ENCODE results near the gene LRRTM1. TPM values are rescaled to one million over a fixed set of nuclear protein-coding genes. Genes with fewer than 3 reads are reported as not detected.

Gene LRRTM1
- total RNA-seq, 2 experiments from 2014 or later: not detected

DNA sequence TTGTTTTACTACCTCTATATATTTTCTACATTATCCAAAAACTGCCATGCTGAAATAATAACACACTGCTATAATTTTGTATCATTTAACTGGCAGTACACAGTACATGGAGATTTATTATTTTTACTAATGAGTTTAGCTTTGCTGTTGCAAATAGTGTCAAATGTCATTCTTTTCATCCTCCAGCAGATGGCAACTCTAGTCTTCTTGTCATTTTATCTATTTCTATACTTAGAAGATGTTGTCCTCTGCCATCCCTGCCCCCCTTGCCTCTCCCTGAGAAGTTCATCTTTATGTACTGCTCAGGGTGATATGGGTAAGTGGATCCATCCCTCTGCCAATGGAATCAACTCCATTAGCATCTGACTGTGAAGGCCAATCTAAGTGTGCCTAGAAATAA, 21.7 kb upstream of the LRRTM1 start:
- no peaks in the 10 kb centered on the region for H3K36me3 Mint-ChIP-seq (ENCODE audit: low read depth)
- no peak for DNase-seq
- H3K4me1 Mint-ChIP-seq (ENCODE audit: low read depth): no peaks in the 10 kb centered on the region
- ATAC-seq: no peak
- H3K4me3 Mint-ChIP-seq: no peak overlapping the region
- H3K9me3 Mint-ChIP-seq (ENCODE audit: insufficient read depth): no peaks in the 10 kb centered on the region
- peaks cover 5% of the 10 kb centered on the region for H3K27me3 Mint-ChIP-seq (ENCODE audit: low read depth)
- H3K27ac Mint-ChIP-seq: no peak overlapping the region
- POLR2A ChIA-PET: no interaction called here
- CTCF ChIA-PET: no interaction called here

DNA sequence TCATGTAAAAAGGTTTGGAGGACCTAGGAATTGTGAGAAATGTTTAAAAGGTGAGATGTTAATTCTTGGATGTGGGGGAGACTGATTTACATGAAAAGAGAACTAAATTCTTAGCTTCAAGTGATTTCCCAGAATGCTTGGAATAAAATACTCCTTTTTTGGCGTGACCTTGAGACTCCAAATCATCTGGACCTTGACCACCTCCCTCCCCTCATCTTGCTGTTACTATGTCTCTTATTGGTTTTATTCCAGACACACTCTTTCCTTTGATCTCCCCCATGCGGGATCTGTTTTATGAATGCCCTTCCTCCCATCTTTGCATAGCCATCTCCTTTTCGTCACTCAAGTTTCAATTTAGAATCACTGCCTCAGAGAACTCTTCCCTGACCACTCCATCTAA, 20.0 kb upstream of the LRRTM1 start:
- POLR2A ChIA-PET: interaction anchor here (0.8 kb wide), 1 partner anchor 50 kb away, joined by 3 read pairs; no protein-coding TSS in a partner anchor
- no peak overlapping the region for H3K27ac Mint-ChIP-seq
- no peak for DNase-seq
- no peak overlapping the region for H3K4me3 Mint-ChIP-seq
- no peaks in the 10 kb centered on the region for H3K4me1 Mint-ChIP-seq (ENCODE audit: low read depth)
- H3K27me3 Mint-ChIP-seq (ENCODE audit: low read depth): peaks cover 6% of the 10 kb centered on the region
- H3K36me3 Mint-ChIP-seq (ENCODE audit: low read depth): no peaks in the 10 kb centered on the region
- no peaks in the 10 kb centered on the region for H3K9me3 Mint-ChIP-seq (ENCODE audit: insufficient read depth)
- CTCF ChIA-PET: no interaction called here
- ATAC-seq: no peak

DNA sequence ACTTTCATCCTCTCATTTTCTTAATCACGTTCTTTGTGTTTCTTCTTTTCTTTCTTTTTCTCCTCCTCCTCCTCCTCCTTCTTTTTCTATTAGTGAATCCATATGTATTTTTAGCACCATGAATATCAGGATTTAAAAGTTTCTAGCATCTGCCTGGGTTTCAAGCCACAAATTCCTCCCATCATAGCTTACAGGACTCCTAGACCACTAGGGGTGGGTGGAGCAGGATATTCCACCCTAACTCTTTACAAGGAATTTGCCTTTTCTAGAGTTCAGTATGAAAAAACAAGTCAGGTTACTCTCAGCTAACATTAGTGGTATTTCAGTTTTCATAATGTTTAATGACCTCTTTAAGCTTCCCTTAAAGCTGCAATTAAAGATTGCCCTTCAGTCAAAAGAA, 19.1 kb upstream of the LRRTM1 start:
- H3K27me3 Mint-ChIP-seq (ENCODE audit: low read depth): peaks cover 6% of the 10 kb centered on the region
- ChIA-PET POLR2A (no interaction called here), CTCF (no interaction called here)
- no peak for ATAC-seq
- no peak overlapping the region for H3K27ac Mint-ChIP-seq
- no peaks in the 10 kb centered on the region for H3K9me3 Mint-ChIP-seq (ENCODE audit: insufficient read depth)
- no peak for DNase-seq
- no peaks in the 10 kb centered on the region for H3K36me3 Mint-ChIP-seq (ENCODE audit: low read depth)
- no peak overlapping the region for H3K4me3 Mint-ChIP-seq
- H3K4me1 Mint-ChIP-seq (ENCODE audit: low read depth): no peaks in the 10 kb centered on the region

DNA sequence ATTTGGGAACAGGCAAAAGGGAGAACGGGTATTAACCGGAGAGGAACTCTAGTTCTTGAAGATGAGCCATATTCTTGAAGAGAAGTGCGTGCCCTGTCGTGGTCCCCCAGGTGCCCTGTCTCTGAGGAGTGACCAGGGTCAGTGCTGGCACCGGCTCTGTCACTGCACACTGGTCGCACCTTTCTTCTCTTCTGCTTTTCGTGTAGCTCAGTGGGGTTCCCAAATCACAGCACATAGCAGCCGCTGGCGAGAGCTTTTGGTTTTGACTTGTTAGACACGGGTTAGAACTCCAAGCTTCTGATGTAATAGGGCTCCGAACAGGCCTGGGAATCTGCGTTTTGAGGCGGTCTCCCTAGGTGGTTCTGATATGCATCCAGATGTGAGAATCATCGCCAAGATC, 18.4 kb upstream of the LRRTM1 start:
- Mint-ChIP-seq H3K27ac (no peak overlapping the region), H3K4me1 (ENCODE audit: low read depth) (no peaks in the 10 kb centered on the region), H3K36me3 (ENCODE audit: low read depth) (no peaks in the 10 kb centered on the region), H3K4me3 (no peak overlapping the region), H3K27me3 (ENCODE audit: low read depth) (peaks cover 6% of the 10 kb centered on the region), H3K9me3 (ENCODE audit: insufficient read depth) (no peaks in the 10 kb centered on the region)
- ChIA-PET POLR2A (no interaction called here), CTCF (no interaction called here)
- no peak for ATAC-seq
- no peak for DNase-seq

DNA sequence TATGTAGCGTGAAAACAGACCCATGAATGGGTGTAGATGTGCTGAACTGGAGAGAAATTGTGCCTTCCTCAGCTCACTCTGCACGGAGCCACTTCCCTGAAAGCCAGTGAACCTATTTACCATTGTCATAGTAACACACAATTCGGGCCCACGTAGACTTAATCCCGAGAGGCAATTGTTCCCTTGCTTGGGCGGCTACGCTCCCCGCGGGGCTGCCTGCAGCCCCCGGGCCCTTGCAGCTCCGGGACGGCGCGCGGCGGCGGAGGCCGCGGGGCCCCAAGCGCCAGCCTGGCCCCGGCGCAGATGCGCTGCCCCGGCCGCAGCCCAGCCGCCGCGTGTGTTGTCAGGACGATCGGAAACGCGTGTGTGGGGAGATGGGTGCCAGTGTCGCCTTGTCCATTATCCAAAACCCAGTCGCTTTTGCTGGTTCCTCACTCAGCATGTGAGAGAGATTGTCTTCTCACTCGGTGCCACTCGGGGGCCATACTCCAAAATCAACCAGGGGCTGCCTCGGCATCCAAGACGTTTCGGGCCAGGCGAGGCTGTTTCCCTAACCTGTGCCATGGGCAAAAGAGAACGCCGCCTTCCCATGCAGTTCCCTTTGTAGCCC, 17.9 kb upstream of the LRRTM1 start:
- DNase-seq: no peak
- Mint-ChIP-seq H3K27ac (no peak overlapping the region), H3K4me1 (ENCODE audit: low read depth) (no peaks in the 10 kb centered on the region), H3K36me3 (ENCODE audit: low read depth) (no peaks in the 10 kb centered on the region), H3K4me3 (no peak overlapping the region), H3K9me3 (ENCODE audit: insufficient read depth) (no peaks in the 10 kb centered on the region), H3K27me3 (ENCODE audit: low read depth) (peaks cover 6% of the 10 kb centered on the region)
- ChIA-PET CTCF (no interaction called here), POLR2A (no interaction called here)
- no peak for ATAC-seq

DNA sequence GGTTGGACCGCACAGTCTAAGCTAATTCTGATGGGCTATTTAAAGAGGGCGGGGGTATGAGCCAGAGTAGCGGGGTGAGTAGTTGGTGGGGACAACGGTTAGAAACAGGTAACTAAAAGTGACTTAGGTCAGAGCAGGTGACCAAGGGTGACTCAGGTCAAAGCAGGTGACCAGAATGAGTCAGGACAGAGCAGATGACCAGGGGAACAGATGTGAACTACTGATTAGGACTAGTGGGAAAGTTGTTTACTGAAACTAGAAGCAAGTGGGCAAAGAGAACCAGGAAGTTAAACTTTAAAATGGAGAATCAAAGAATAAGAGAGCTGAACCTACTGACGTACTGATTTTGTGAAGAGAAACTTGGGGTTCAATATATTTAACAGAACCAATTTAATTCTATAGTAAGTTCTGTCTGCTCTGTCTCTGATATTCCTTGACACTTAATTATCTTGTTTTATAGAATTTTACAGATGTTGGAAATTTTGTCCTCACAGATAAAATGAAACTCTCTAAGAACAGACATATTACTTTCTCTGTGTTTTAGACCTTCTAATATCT, 7.8 kb upstream of the LRRTM1 start:
- CTCF ChIA-PET: no interaction called here
- Mint-ChIP-seq H3K36me3 (ENCODE audit: low read depth) (no peaks in the 10 kb centered on the region), H3K4me3 (no peak overlapping the region), H3K9me3 (ENCODE audit: insufficient read depth) (no peaks in the 10 kb centered on the region), H3K27ac (no peak overlapping the region), H3K4me1 (ENCODE audit: low read depth) (no peaks in the 10 kb centered on the region), H3K27me3 (ENCODE audit: low read depth) (no peaks in the 10 kb centered on the region)
- DNase-seq (no peak), ATAC-seq (no peak)
- POLR2A ChIA-PET: no interaction called here

DNA sequence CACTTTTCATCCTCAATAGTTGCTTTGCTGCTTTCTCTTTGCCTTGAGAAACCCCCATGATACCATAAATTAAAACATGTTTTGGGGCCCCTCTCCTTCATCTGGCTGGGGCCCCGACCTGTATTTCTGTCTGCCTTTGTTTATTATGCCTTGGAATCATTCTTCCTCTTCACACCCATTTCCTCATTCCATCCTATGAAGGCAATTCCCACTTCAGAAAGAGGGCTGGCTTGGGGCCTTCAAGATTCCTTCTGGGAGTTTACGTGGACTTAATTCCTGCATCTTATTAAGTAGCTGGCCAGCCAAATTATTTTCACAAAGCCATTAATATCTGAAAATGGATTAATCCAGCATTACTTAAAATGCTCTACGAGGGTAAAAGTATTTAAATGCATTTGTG, 6.8 kb upstream of the LRRTM1 start:
- ATAC-seq: no peak
- POLR2A ChIA-PET: no interaction called here
- H3K4me3 Mint-ChIP-seq: no peak overlapping the region
- CTCF ChIA-PET: no interaction called here
- no peak overlapping the region for H3K27ac Mint-ChIP-seq
- DNase-seq: no peak
- no peaks in the 10 kb centered on the region for H3K27me3 Mint-ChIP-seq (ENCODE audit: low read depth)
- H3K36me3 Mint-ChIP-seq (ENCODE audit: low read depth): no peaks in the 10 kb centered on the region
- H3K4me1 Mint-ChIP-seq (ENCODE audit: low read depth): no peaks in the 10 kb centered on the region
- H3K9me3 Mint-ChIP-seq (ENCODE audit: insufficient read depth): no peaks in the 10 kb centered on the region

DNA sequence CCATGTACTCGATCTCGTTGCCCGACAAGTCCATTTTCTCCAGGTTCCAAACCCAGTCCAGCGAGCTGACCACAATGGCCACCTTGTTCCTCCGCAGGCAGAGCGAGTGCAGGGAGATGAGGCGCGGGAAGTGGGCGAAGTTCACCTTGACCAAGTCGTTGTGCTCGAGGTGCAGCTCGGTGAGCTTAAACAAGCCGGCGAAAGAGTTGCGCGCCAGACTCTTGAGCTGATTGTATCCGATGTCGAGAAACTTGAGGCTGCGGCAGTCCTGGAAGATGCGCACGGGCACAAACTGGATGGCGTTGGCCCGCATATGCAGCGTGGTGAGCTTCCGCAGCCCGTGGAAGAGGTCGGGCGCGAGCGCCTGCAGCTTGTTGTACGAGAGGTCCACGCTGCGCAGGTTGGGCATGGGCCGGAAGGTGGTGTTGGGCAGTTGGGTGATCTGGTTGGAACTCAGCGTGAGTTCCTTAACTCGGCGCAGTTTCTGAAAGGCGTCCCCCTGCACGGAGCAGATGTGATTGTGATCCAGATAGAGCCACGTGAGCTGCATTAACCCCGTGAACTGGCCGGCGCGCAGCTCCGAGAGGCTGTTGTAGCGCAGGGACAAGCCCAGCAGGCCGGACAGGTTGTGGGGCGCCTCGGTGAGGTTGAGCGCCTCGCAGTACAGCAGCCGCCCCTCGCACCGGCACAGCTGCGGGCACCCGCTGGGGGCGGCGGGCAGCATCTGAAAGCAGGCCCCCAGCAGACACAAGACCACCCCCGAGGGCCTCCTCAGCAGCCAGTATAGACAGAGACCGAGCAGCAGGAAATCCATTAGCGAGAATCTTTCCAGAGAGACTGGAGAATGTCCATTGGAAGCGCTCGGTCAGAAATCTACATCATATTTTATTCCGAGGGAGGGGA, 1.3 kb downstream of the LRRTM1 start:
- ChIA-PET CTCF (no interaction called here), POLR2A (no interaction called here)
- Mint-ChIP-seq H3K4me3 (no peak overlapping the region), H3K27me3 (ENCODE audit: low read depth) (peaks cover 39% of the 10 kb centered on the region), H3K27ac (peak overlapping the region; percentile 46), H3K36me3 (ENCODE audit: low read depth) (peaks cover 2% of the 10 kb centered on the region), H3K9me3 (ENCODE audit: insufficient read depth) (no peaks in the 10 kb centered on the region), H3K4me1 (ENCODE audit: low read depth) (no peaks in the 10 kb centered on the region)
- DNase-seq (no peak), ATAC-seq (no peak)

DNA sequence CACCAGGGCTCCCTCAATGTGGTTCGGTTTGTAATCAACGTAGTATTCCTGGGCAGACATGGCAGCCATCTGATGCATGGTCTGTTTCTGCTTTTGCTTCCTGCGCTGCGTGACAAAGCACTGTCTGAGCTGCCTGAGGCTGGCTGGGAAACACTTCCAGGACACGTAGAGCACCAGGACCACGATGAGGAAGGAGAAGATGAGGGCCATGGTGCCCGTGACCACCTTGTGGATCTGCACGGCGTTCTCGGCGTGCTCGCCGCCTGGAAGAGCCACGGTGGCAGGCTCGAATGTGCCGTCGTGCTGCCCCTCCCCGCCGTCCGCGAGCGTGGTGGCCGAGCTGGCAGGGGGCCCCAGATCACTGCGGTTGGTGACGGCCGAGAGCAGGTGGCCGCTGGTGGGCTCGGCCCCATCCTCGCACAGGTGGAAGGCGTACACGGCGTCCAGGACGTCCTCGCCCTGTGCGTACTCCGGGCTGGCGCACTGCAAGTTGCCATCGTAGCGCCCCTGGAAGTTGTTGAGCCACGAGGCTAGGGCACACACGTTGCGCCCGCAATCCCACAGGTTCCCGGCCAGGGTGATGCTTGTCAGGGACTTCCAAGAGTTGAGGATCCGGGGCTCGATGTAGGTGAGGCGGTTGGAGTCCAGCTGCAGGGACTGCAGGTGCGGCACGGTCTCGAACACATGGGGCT, 2.1 kb downstream of the LRRTM1 start:
- Mint-ChIP-seq H3K9me3 (ENCODE audit: insufficient read depth) (no peaks in the 10 kb centered on the region), H3K36me3 (ENCODE audit: low read depth) (peaks cover 2% of the 10 kb centered on the region), H3K4me1 (ENCODE audit: low read depth) (no peaks in the 10 kb centered on the region), H3K27ac (peak overlapping the region; percentile 46), H3K27me3 (ENCODE audit: low read depth) (peaks cover 39% of the 10 kb centered on the region), H3K4me3 (no peak overlapping the region)
- ATAC-seq: no peak
- CTCF ChIA-PET: no interaction called here
- POLR2A ChIA-PET: no interaction called here
- DNase-seq: no peak

DNA sequence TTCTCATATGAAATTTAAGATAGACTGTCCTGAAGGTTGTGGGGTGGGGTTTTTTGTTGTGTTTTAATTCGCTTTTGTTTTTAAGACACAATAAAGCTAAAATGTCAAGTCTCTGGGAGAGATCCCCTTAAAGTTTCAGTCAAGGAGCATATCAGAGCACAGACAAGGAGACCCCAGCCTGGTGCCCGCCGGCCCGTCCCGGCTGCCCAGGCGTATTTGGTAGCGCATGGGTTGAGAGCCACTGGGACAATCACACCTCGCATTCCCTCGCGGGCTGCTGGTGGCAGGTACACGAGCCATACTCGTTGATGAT, 2.6 kb downstream of the LRRTM1 start:
- ATAC-seq: no peak
- Mint-ChIP-seq H3K27ac (no peak overlapping the region), H3K4me1 (ENCODE audit: low read depth) (no peaks in the 10 kb centered on the region), H3K9me3 (ENCODE audit: insufficient read depth) (no peaks in the 10 kb centered on the region), H3K27me3 (ENCODE audit: low read depth) (peaks cover 39% of the 10 kb centered on the region), H3K4me3 (no peak overlapping the region), H3K36me3 (ENCODE audit: low read depth) (peaks cover 2% of the 10 kb centered on the region)
- ChIA-PET POLR2A (no interaction called here), CTCF (no interaction called here)
- no peak for DNase-seq

DNA sequence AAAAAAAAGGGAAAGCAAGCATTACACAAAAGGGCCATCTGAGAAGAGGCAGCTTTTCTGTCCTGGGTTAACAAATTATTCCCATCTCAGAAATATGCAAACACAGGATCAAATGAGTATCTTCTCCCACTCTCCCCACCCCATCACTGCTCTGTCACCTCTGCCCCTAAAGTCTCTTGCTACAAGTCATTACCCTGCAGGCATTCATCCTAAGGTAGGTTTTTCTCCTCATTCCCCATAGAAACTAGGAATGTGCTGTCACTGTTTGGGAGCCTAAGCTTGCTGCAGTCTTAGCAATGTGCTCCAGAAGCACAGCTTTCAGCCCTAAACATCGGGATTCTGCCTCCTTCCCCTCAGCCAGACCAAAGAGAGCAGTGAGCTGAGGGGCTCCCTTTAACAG, 3.6 kb downstream of the LRRTM1 start:
- no peaks in the 10 kb centered on the region for H3K4me1 Mint-ChIP-seq (ENCODE audit: low read depth)
- no peak overlapping the region for H3K27ac Mint-ChIP-seq
- no peaks in the 10 kb centered on the region for H3K9me3 Mint-ChIP-seq (ENCODE audit: insufficient read depth)
- peaks cover 2% of the 10 kb centered on the region for H3K36me3 Mint-ChIP-seq (ENCODE audit: low read depth)
- H3K4me3 Mint-ChIP-seq: no peak overlapping the region
- ATAC-seq (no peak), DNase-seq (no peak)
- peaks cover 39% of the 10 kb centered on the region for H3K27me3 Mint-ChIP-seq (ENCODE audit: low read depth)
- POLR2A ChIA-PET: no interaction called here
- CTCF ChIA-PET: no interaction called here

DNA sequence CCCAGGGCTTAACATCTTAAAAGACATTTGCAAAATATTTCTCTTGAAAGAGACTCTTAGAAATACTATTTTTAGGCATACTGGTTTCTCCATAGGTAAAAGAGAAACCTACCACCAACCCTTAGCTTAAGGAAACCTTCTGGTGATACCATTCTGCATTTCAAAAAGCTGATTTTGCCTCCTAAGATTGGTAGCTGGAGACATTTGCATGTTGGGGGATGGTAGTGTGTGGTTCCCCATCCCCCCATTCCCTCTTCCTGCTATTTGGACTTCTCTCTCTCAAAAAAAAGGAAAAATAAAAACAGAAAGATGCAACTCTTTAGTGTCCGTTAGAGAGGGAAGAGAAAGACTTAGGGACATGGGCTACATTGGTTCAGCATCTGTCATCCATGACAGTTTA, 4.2 kb downstream of the LRRTM1 start:
- Mint-ChIP-seq H3K27me3 (ENCODE audit: low read depth) (peaks cover 38% of the 10 kb centered on the region), H3K4me1 (ENCODE audit: low read depth) (no peaks in the 10 kb centered on the region), H3K4me3 (no peak overlapping the region), H3K9me3 (ENCODE audit: insufficient read depth) (no peaks in the 10 kb centered on the region), H3K36me3 (ENCODE audit: low read depth) (peaks cover 2% of the 10 kb centered on the region), H3K27ac (no peak overlapping the region)
- DNase-seq (no peak), ATAC-seq (no peak)
- ChIA-PET CTCF (no interaction called here), POLR2A (no interaction called here)
